Natural killer cell treated with Interleukin-12 subunit alpha and Interleukin-12 subunit beta and Interleukin-15 and Interleukin-18, amount 100 ng/mL, for 72 hours (primary cell): ENCODE data around the gene IPO4. TPM values are rescaled to one million over a fixed set of nuclear protein-coding genes. Genes with fewer than 3 reads are reported as not detected.

Experiments used
- ATAC-seq, 2 donors: fragments of 150-1000 bp; cut with Tn5 transposase in 1 of 2; sonication (Bioruptor Pico), chemical (Tn5 transposase) in 1 of 2; 2 replicates each; pipeline ENCODE4 v1.10.0; 2021
- DNase-seq: peaks from one replicate; pipeline ENCODE4 v3.0.0; 2022; ENCODE audit warnings: low spot score
- H3K27ac Mint-ChIP-seq, 2 donors: 1 replicate in 1 of 2; 2 replicates in 1 of 2; pipeline ENCODE4 v1.8.0; 2022; ENCODE audit warnings: mixed read lengths in 2 of 2, mild to moderate bottlenecking in 1 of 2, moderate library complexity in 1 of 2
- H3K27me3 Mint-ChIP-seq, 2 donors: 1 replicate in 1 of 2; 2 replicates in 1 of 2; pipeline ENCODE4 v1.8.0; 2022; ENCODE audit warnings: mixed read lengths in 2 of 2
- H3K36me3 Mint-ChIP-seq: one replicate; pipeline ENCODE4 v1.8.0; 2022; ENCODE audit warnings: mixed read lengths
- H3K4me1 Mint-ChIP-seq, 2 donors: 1 replicate in 1 of 2; 2 replicates in 1 of 2; pipeline ENCODE4 v1.8.0; 2022; ENCODE audit warnings: low read depth in 2 of 2, mixed read lengths in 2 of 2, mild to moderate bottlenecking in 1 of 2
- H3K4me3 Mint-ChIP-seq: one replicate; pipeline ENCODE4 v1.8.0; 2022; ENCODE audit warnings: mixed read lengths
- H3K9me3 Mint-ChIP-seq: 2 replicates; pipeline ENCODE4 v1.8.0; 2022; ENCODE audit warnings: mixed read lengths
- total RNA-seq, 2 donors: library from RNA; stranded (reverse); gene quantifications; one replicate each; pipeline ENCODE4 v1.2.3, GENCODE V29; 2022

The IPO4 gene
- total RNA-seq, 2 donors from 2014 or later = 52.8 to 145 TPM

GRCh38 chr14:24190416-24190815, 1.8 kb upstream of the IPO4 start:
- Mint-ChIP-seq H3K27ac (peak overlapping the region; percentile 31 to 85), H3K36me3 (peaks cover 13% of the 10 kb centered on the region)

GRCh38 chr14:24189460-24189859, 844 bp upstream of the IPO4 start:
- peaks cover 13% of the 10 kb centered on the region for H3K36me3 Mint-ChIP-seq
- H3K4me1 Mint-ChIP-seq = peaks cover 37 to 38% of the 10 kb centered on the region in 2 donors
- H3K27me3 Mint-ChIP-seq = no peaks in the 10 kb centered on the region
- H3K4me3 Mint-ChIP-seq = peak overlapping the region; percentile 91
- ATAC-seq (no peak), DNase-seq (no peak)
- peak overlapping the region; percentile 76 to 85 for H3K27ac Mint-ChIP-seq
- no peaks in the 10 kb centered on the region for H3K9me3 Mint-ChIP-seq

More at GRCh38 chr14:24190416-24190815, 1.8 kb upstream of the IPO4 start:
- no peak overlapping the region for H3K4me3 Mint-ChIP-seq
- H3K4me1 Mint-ChIP-seq = peaks cover 44 to 45% of the 10 kb centered on the region in 2 donors
- no peaks in the 10 kb centered on the region for H3K27me3 Mint-ChIP-seq
- H3K9me3 Mint-ChIP-seq = no peaks in the 10 kb centered on the region
- ATAC-seq (no peak), DNase-seq (no peak)

DNA sequence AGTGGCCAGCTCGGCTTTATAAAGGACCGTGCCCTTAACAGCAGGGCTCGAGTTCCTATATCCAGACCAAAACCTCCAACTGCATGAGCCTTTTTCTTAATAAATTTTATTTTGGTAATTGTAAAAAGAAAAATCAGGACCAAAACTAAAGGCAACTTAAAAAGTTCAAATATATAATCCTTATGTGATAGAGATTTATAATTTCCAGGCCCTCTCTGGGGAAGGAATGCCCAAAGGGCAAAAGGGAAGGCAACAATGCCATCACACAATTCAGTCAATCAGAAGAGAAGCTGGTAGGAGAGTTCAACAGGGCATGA, 401 bp upstream of the IPO4 start:
- peak overlapping the region; percentile 76 to 85 for H3K27ac Mint-ChIP-seq
- H3K4me3 Mint-ChIP-seq = peak overlapping the region; percentile 91
- ATAC-seq = no peak
- H3K27me3 Mint-ChIP-seq = no peaks in the 10 kb centered on the region
- H3K4me1 Mint-ChIP-seq = peaks cover 32 to 34% of the 10 kb centered on the region in 2 donors
- H3K36me3 Mint-ChIP-seq = peaks cover 13% of the 10 kb centered on the region
- no peaks in the 10 kb centered on the region for H3K9me3 Mint-ChIP-seq
- DNase-seq = no peak

DNA sequence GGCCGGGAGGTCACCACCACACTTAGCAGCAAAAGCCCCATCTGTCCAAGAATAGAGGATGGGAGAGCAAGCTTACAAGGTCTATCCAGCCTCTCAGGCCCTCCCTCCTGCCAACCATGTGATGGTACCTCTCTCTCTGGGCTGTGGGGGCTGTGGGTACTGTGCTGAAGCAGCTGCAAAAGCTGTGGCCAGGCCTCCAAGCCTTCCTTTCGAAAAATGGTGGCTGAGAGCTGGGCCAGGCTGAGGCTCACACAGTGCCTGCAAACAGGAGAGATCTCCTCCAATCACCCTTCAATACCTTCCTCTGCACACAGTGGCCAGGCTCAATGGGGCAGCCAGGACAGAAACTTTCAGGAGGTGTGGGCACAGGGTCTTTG, 1.1 kb downstream of the IPO4 start:
- peaks cover 8% of the 10 kb centered on the region for H3K36me3 Mint-ChIP-seq
- H3K9me3 Mint-ChIP-seq = no peaks in the 10 kb centered on the region
- ATAC-seq (no peak), DNase-seq (no peak)
- H3K4me1 Mint-ChIP-seq = peaks cover 26 to 28% of the 10 kb centered on the region in 2 donors
- H3K27me3 Mint-ChIP-seq = no peaks in the 10 kb centered on the region
- peak overlapping the region; percentile 76 to 85 for H3K27ac Mint-ChIP-seq
- peak overlapping the region; percentile 91 for H3K4me3 Mint-ChIP-seq

DNA sequence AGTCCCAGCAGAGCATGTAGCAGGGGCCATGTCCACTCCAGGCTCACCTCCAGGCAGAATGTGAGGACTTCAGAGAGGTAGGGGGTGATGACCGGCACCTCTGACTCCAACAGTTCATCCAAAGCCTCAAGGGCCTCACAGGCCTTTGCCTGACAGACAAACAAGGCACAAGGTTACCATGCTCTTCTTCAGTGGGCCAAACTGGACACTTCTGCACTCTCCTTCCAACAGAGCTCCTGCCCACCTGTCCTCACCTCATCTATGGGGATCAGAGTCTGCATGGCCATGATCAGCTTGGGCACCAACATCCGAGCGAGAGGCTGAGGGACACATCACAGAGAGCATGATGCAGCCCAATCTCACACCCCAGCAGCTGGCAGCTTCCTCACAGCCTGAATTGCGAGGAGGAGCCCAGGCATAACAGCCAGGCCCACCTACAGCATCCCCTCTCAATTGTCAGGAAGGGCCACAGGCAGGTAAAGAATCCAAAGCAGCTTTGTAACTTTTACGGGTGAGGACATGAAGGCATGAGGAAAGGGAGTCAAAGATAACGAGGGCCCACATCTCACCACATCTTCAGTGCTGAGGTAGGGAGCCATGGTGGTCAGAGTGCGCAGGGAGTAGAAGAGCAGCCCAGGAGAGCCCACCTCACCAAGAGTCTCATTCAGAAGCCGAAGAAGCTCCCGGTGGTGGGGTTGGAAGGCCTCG, 1.6 kb downstream of the IPO4 start:
- peak overlapping the region; percentile 76 to 85 for H3K27ac Mint-ChIP-seq
- DNase-seq (no peak), ATAC-seq (no peak)
- peaks cover 4% of the 10 kb centered on the region for H3K36me3 Mint-ChIP-seq
- H3K4me3 Mint-ChIP-seq = peak overlapping the region; percentile 91
- H3K9me3 Mint-ChIP-seq = no peaks in the 10 kb centered on the region
- H3K27me3 Mint-ChIP-seq = no peaks in the 10 kb centered on the region
- peaks cover 21 to 25% of the 10 kb centered on the region in 2 donors for H3K4me1 Mint-ChIP-seq

DNA sequence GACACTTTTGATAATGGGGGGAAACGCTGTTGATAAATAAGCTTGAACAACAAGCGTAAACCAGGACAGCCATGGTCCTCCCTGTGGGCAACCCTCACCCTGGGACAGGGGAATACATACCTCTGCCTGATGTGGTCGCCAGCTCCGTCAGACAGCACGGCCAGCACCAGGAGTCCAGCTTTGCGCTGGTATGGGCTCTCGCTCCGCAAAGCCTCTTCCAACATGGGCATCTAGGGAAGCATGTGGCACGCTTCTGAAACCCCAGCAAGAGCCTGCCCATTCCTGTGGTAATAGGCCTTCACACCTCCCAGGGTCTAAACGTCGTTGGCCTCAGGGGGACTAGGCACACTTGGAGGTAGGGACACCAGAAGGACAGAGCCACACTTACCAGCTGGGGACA, 2.9 kb downstream of the IPO4 start:
- H3K27me3 Mint-ChIP-seq = no peaks in the 10 kb centered on the region
- H3K27ac Mint-ChIP-seq = no peak overlapping the region
- H3K9me3 Mint-ChIP-seq = no peaks in the 10 kb centered on the region
- ATAC-seq (no peak), DNase-seq (no peak)
- no peak overlapping the region for H3K4me3 Mint-ChIP-seq
- H3K36me3 Mint-ChIP-seq = peaks cover 8% of the 10 kb centered on the region
- peaks cover 19 to 28% of the 10 kb centered on the region in 2 donors for H3K4me1 Mint-ChIP-seq

DNA sequence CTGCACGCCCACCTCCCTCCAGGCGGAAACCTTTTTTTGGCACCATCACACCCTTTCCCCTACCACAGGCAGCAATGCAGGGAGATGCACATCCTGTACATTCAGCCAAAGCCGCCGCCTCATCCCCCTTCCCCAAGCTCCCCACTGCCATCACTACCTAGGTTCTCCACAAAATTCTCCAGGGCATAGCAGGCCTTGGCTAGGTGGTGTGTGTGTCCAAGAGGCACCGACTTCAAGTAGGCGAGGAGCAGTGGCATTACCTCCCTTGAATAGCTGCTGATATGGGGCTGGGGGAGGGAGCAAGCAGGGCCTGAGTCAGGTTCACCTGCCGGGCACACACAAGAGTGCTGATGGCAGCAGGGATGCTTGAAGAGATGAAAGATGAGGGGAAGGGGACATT, 3.6 kb downstream of the IPO4 start:
- no peaks in the 10 kb centered on the region for H3K27me3 Mint-ChIP-seq
- peaks cover 9% of the 10 kb centered on the region for H3K36me3 Mint-ChIP-seq
- H3K4me3 Mint-ChIP-seq = no peak overlapping the region
- ATAC-seq (no peak), DNase-seq (no peak)
- no peaks in the 10 kb centered on the region for H3K9me3 Mint-ChIP-seq
- peaks cover 19 to 26% of the 10 kb centered on the region in 2 donors for H3K4me1 Mint-ChIP-seq
- H3K27ac Mint-ChIP-seq = peak overlapping the region in 1 of 2 donors; percentile 17

- H3K4me3 Mint-ChIP-seq = no peak overlapping the region
- H3K36me3 Mint-ChIP-seq = peaks cover 9% of the 10 kb centered on the region
- peaks cover 17 to 28% of the 10 kb centered on the region in 2 donors for H3K4me1 Mint-ChIP-seq
- H3K27ac Mint-ChIP-seq = peak overlapping the region in 1 of 2 donors; percentile 17
- ATAC-seq (no peak), DNase-seq (no peak)
- no peaks in the 10 kb centered on the region for H3K9me3 Mint-ChIP-seq
- H3K27me3 Mint-ChIP-seq = no peaks in the 10 kb centered on the region
Observed at GRCh38 chr14:24184104-24184970, 4.3 kb downstream of the IPO4 start.

DNA sequence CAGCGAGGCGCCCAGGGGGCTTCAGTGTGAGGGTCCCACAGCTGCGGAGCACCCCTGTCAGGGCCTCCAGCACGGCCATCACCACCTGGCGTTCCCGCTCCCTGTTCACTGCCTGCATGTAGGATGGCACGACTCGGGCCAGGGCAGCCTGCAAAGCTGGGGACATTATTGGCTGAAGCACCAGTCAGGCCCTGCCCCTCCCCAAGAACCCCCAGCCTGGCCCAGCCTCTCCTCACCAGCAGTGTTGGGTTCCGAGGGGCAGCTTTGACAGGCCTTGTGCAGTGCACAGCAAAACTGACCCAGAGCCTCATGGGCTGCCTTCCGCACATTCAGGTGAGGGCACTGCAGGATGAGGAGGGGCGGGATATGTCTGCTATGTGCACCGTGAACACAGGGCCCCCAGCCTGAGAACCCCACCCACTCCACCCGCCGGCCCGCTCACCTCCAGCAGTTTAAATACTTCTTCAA, 5.6 kb downstream of the IPO4 start:
- Mint-ChIP-seq H3K27me3 (no peaks in the 10 kb centered on the region), H3K4me3 (no peak overlapping the region), H3K36me3 (peaks cover 9% of the 10 kb centered on the region), H3K9me3 (no peaks in the 10 kb centered on the region), H3K4me1 (peaks cover 10 to 27% of the 10 kb centered on the region in 2 donors), H3K27ac (peak overlapping the region; percentile 27 to 39)
- DNase-seq = no peak
- ATAC-seq = no peak

- H3K9me3 Mint-ChIP-seq = no peaks in the 10 kb centered on the region
- H3K27ac Mint-ChIP-seq = peak overlapping the region; percentile 27 to 39
- no peak overlapping the region for H3K4me3 Mint-ChIP-seq
- H3K36me3 Mint-ChIP-seq = peaks cover 9% of the 10 kb centered on the region
- peaks cover 5 to 21% of the 10 kb centered on the region in 2 donors for H3K4me1 Mint-ChIP-seq
- no peak for DNase-seq
- no peak for ATAC-seq
- H3K27me3 Mint-ChIP-seq = no peaks in the 10 kb centered on the region
Observed at GRCh38 chr14:24182110-24182882, 6.3 kb downstream of the IPO4 start.

GRCh38 chr14:24181371-24182077, 7.1 kb downstream of the IPO4 start:
- Mint-ChIP-seq H3K4me1 (peaks cover 0 to 16% of the 10 kb centered on the region in 2 donors), H3K9me3 (no peaks in the 10 kb centered on the region), H3K4me3 (no peak overlapping the region), H3K27me3 (no peaks in the 10 kb centered on the region), H3K27ac (peak overlapping the region in 1 of 2 donors; percentile 72), H3K36me3 (peaks cover 6% of the 10 kb centered on the region)
- peak in 1 of 2 donors; percentile 8 for ATAC-seq
- DNase-seq = no peak

GRCh38 chr14:24179961-24180796, 8.4 kb downstream of the IPO4 start:
- H3K9me3 Mint-ChIP-seq = no peaks in the 10 kb centered on the region
- H3K4me3 Mint-ChIP-seq = no peak overlapping the region
- ATAC-seq = no peak
- peaks cover 6% of the 10 kb centered on the region for H3K36me3 Mint-ChIP-seq
- DNase-seq = no peak
- H3K27me3 Mint-ChIP-seq = no peaks in the 10 kb centered on the region
- peaks cover 0 to 16% of the 10 kb centered on the region in 2 donors for H3K4me1 Mint-ChIP-seq
- H3K27ac Mint-ChIP-seq = no peak overlapping the region
